NCI-H1048 (cell line): ENCODE data around the gene TM4SF20.

Experiments used
- DNase-seq: peaks from one replicate; lab custom pipeline; 2025; lab: John Stamatoyannopoulos, UW

TM4SF20 gene, protein sequence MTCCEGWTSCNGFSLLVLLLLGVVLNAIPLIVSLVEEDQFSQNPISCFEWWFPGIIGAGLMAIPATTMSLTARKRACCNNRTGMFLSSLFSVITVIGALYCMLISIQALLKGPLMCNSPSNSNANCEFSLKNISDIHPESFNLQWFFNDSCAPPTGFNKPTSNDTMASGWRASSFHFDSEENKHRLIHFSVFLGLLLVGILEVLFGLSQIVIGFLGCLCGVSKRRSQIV

DNA sequence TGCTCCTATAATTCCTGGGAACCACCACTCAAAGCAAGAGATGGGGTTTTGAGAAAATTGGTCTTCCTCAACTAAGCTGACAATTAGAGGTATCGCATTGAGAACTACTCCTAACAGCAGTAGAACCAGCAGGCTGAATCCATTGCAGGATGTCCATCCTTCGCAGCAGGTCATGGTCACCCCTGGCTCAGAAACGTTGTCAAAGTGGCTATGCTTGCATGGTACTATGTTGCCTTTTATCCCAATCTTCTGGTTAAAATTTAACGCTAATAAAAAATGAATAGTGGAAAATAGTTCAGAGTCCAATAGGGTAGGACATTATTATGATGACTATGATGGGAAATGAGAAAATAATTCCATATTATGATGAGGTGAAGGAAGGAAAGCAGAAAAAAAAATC, at the start of gene TM4SF20:
Gene TM4SF20 (minus strand): TSS at position 212 of the 400 bp plus-strand sequence. CDS start 38 bp downstream, at position 174.
- DNase-seq = no peak

DNA sequence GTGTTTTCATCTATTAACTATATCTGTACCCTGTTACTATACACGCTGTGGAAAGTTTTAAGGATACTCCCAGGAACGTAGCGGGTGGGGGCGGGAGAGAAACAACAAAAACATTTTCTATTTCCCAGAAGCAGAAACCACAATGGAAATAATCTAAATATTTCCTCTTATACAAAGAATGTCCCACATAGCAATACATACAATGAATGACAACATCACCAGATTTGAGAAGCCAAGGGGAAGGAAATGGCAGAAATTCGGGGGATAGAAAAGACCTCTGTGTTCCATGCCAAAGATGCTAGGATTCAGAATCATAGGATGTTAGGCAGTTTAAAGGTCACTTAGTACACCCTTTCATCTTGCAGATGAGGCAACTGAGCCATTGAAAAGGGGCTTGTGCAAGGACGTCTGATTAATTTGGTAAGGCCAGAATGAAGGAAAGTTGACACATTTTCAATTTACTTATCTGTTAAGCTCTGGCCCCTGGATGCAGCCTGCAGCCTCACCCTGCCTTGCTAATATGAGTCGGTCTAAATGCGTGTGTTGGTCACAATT, 49.7 kb upstream of the TM4SF20 start:
- no peak for DNase-seq

DNA sequence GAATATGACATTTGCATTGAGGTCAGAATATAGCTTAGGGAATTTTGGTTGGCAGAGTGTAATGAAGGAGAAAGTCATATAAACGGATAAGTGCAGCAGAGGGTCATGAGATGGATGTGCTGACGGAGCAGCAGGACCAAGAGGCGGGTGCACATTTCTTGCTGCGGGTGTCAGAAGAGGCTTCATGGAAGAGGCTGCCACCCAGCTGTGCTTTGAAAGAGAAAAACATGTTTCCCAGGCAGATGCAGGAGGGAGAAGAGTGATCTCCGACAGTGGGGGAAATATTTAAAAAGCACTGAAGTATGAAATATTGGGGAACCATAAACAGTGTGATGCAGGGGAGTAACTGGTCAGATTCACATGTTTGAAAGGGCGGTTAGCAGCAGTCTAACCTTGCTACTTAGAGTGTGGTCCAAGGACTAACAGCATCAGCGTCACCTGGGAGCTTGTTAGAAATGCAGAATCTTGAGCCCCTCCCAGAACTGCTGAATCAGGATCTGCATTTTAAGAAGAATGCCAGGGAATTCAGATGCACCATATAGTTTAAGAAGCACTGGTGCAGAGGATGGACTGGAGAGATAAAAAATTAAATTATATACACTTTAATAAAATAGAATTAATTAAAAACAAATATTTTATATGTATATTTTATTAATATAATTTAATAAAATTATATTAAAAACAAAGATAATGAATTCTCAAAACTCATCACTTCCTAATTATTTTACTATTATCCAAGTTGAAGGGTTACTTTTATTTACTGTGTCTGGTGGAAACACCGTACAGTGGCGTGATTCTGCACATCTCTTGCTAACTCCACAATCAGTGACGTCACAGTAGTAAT, 44.8 kb upstream of the TM4SF20 start:
- DNase-seq = no peak

DNA sequence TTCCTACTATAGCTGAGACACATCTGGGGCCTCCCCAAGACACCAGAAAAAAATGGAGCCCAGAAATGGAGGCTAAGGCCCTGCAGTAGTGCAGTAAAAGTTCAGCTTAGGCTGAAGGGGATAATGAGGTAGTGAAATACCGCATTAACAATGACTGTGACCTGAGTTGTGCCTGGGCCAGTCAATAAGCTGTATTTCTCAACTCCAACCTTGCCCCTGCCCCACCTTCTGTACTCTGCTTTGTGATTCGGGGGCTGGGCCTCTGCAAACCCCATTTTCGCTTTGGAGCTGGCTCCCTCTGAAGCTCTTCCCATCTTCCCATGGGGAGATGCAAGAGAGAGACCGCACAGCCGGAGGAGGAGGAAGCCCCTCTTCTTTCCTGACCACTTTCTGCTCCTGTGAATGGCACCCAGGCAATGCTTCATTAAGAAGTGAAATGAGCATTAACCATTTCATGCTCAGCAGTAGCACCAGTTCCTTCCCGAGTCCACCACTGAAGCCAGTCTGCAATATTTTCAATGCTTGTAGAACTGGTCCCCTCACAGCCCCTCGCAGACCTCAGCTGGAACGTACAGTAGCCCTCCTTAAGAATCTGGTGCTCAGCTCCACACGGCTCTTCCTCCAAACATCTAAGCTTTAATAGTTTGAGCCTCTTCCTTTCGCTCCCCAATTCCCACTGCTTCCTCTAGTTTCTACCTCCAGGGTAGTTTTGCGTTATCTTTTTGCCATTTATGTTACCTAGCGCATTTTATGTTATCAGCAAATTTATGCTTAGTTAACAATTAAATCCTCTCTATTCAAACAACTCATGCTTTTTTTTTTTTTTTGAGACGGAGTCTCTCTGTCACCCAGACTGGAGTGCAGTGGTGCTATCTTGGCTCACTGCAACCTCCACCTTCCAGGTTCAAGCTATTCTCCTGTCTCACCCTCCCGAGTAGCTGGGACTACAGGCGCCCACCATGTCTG, 41.3 kb upstream of the TM4SF20 start:
- no peak for DNase-seq

DNA sequence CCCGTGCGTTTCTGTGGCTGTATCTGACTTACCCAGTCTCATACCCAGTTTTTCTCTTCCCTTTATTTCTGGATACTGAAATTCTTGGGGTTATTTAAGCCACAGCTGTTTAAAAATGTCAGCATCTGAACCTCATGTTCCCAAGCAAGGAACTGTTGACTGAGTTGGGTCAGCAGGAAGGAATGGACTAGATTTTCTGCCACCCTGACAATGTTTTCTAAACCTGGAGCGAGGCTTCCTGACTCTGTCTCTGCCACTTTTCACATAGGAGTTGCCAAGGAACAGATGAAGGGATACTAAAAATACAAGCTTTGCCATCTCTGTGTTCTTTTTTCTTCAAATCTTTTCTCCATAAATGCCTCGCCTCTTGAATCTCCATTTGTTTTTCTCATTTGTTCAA, 37.6 kb upstream of the TM4SF20 start:
- no peak for DNase-seq

DNA sequence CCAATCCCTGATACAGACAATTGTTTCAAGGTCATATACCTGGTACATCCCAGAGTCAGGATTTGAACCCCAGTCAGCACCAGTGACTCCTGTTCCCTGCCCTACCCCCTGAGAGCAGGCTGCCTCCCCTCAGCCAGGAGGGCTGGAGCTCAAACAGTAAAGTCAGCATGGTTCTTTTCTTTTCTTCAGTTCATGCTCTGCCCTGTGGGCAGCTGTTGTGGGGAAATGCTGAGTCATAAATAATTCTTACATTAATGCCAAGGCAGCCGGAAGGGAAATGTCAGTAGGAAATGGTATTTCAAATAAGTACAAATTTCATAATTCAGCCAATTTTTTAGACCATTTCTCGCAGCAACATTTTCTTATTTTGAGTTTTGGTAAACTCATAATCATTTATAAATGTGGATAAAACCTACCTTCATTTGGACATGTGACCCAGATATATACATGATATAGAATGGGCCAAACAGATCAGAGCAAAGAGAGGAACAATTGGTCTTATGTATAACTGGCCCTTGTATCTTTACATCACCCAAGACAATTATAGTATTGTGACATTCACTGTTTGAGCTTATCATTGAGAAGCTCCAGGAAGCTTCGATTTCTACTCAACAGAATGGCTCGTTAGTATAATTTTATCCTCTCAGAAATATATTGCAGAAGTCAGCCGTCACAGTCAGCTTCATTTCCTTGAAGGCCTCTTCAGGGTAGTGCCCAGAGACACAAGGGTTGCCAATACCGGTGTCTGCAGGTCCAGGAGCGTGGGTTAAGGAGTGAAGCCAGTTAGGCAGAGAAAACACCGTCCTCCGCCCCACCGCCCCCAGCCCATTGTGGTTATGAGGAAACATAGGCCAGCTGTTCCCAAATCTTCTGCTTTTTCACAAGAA, 36.7 kb upstream of the TM4SF20 start:
- no peak for DNase-seq

DNA sequence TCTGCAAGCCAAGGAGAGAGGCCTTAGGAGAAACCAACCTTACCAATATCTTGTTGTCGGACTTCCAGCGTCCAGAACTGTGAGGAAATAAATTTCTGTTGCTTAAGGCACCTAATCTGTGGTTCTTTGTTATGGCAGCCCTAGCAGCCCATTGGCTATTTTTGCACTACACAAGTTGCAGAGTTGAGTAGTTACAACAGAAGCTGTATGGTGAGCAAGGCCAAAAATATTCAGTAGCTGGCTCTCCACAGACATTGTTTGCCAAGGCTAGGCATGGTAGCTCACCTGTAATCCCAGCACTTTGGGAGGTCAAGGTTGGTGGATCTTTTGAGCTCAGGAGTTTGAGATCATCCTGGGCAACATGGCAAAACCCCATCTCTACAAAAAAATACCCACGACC, 35.7 kb upstream of the TM4SF20 start:
- DNase-seq = no peak

DNA sequence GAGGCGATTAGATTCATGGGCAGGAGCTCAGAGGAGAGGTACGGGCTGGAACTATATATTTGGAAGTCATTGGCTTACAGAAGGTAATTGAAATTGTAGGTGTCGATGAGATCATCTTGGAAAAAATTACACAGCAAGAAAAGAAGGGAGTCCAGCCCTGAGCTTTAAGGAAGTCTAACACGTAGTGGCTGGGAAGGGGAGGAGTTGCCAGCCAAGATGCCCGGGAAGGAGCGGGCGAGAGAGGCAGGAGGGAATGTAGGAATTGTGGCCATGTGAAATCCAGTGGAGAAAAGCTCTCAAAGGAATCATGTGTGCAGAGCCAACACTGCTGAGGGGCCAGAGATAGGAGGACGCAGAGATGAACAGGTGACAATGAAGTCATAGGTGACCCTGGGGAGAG, 34.3 kb upstream of the TM4SF20 start:
- no peak for DNase-seq

DNA sequence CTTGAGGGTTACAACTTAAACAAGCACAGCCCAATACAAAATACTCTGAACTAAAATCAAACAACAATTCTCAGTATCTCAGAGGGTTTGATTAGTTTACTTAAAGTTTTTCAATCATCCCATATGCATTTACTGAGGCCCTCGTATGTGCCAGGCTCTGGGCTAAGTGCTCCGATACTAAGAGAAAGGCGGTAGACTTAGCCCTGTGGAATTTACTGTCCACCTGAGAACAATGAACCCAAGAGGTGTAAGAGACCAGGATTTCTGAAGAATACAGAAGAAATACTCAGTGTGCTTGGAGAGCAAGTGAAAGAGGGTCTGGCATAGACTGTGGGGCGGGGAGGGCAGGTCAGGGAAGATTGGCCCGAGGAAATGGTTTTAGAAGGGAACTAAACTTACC, 33.8 kb upstream of the TM4SF20 start:
- no peak for DNase-seq

DNA sequence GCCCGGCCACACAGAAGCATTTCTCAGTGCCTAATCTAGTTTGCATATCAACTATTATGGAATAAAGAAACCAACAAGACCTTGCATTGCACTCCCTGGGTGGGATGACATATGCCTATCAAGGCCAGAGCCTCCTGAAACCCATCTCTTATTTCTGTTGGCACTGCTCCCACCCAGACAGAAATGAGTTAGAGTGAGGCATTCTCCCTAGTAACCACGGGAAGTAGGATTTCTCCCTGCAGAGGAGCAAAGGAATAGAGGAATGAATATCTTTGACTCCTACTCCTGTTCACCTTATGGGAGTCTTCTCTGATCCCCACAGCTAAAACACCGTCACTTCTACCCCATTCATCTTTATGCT, 32.9 kb upstream of the TM4SF20 start:
- DNase-seq = no peak

DNA sequence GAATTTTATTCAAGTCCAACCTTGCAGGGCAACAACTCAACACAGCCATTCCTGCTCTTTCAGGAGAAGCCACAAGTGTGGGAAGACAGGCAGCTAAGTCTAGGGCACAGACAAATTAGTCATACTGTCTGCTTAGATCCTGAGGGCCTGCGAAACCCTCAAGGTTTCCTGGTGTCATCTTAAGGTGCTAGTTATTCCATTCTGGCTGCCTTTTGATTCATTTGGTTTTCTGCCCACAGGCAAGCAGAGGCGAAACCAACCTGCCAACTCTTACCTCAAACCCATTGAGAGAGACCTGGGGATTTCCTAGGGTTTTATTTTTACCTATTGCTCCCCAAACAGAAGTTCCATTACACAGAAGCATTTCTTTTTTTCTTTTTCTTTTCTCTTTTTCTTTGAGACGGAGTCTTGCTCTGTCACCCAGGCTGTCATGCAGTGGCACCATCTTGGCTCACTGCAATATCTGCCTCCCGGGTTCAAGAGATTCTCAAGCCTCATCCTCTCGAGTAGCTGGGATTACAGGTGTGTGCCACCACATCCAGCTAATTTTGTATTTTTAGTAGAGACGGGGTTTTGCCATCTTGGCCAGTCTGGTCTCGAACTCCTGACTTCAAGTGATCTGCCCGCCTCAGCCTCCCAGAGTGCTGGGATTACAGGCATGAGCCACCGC, 32.3 kb upstream of the TM4SF20 start:
- no peak for DNase-seq

DNA sequence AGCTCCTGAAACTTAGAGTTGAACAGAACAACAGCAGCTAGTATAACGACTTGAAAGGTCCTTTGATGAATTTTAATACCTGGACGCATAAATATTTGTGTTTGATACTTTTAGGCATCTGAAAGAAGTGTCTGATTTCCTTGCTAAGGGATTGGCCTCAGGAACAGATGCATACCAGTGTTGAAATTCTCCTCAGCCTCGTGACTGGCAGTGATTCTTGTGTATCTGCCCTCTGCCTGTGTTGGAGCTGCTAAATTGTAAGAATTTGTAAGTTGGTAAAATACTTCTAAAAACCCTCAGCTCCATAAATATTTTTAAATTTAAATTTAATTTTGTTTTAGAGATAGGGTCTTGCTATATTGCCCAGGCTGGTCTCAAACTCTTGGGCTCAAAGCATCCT, 31.1 kb upstream of the TM4SF20 start:
- no peak for DNase-seq

DNA sequence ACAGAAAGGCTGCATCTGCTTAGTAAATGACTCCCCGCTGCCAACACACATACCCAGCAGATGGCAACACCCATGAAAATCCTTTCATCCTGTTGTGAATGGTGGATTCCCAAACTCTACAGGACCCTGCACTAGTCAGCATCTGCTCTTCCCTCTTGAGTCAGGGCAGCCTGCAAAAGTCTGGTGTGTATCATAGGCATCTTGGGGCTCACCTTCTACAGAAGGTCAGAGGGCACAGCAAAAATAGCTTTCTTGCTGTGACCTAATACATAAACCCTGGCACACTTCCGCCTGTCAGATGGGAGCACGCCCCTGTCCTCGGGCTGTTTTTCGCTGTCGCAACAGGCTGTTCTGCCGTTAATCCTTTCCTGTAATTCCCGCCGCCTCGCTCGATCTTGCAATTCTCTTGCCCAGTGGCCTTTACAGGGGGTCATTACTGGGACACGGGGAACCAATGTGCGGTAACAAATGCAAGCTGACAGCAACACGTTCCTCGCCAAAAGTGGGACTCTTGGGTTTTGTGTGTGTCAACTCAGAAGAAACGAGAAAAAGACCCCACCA, 28.6 kb upstream of the TM4SF20 start:
- DNase-seq = no peak

DNA sequence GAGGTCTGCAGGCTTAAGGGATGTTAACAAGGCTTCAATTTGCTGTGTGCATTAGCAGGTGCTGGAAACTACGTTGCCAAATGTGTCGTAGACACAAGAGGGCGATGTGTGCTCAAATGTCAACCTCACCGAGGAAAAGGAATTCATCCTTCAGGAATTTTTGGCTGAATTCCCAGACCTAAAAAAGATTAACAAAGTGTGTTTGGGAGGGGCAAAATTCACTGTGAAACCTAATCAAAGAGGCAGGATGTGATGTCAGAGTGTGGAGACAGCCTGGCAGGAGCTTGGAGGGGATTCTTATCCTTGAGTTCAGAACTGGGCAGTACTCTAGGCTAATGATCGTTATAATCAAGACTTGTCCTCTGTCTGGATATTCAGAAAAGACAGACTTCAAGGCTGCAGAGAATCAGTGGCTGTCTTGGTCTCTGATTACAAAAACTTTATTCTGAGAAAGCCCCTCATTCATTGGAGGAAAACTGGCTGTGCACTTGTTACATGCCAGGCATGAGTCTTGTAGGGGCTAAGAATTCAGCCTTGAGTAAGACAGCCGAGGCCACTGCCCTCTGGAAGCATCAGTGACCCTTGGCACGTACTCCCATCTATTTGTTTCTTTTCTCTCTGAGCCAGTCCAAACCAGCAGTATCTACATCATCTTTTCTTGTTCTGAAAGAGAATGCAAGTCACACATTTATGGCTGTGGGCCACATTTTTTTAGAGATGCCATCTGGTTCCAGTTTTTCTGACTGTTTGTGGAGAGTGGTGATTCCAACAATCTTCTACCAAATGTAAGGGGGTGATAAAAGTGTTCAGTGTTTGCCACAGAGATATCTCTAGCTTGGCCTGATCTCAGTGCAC, 27.3 kb upstream of the TM4SF20 start:
- DNase-seq = peak; percentile 91

DNA sequence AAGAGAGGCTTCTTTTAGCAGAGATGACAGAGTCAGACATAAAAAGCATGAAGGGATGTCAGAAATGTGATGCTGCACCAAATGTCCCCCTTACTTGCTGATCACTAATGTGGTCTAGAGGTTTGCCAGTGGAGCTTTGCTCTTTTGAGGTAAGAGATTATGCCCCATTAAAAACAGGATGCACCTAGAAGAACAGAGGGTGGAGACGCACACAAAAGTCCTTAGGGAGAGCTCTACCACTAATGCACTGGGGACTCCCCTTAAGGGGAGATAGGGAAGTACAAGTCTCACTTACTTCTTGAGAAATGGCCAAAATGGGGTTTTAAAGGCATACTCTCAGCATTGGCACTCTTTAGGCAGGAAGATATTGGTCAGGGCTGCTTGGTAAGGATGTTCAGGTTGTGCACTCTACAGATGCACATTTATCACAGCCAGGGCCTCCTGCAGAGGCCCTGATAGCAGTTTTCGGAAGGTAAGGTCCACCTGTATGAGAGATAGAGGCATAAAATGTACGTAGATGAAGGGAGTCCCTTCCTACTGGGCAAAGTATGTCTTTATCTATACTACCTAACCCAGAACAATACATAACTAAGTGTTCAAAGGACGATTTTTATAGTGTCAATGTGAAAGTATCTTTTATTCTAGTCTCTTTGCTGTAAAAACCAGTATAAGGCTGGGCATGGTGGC, 25.6 kb upstream of the TM4SF20 start:
- no peak for DNase-seq

DNA sequence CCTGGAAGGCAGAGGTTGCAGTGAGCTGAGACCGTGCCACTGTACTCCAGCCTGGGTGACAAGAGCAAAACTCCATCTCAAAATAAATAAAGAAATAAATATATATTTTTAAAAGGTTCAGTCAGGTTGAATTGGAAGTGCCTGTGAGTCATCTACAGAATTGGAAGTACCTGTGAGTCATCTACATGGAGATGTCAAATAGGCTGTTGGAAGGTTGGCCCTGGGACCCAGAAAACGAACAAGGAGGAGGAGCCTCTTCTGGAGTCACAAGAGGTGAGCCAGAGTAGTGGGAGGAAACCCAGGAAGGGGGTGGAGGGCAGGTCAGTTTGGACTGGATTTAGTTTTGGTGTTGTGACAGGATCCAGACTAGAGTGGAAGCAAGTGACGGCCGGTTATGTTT, 23.9 kb upstream of the TM4SF20 start:
- DNase-seq = no peak

DNA sequence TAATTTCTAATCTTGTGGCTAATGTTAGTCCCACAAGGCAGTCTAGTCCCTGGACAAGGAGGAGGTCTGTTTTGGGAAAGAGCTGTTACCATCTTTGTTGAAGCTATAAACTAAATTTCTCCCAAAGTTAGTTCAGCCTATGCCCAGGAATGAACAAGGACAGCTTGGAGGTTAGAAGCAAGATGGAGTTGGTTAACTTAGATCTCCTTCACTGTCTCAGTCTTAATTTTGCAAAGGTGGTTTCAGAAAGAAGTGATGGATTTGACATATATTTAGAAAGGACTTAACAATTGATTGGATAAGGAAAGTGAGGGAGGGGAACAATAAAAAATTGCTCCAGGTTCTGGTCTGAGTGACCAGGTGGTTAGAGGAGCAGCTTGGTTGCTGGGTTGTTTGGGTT, 23.2 kb upstream of the TM4SF20 start:
- no peak for DNase-seq

DNA sequence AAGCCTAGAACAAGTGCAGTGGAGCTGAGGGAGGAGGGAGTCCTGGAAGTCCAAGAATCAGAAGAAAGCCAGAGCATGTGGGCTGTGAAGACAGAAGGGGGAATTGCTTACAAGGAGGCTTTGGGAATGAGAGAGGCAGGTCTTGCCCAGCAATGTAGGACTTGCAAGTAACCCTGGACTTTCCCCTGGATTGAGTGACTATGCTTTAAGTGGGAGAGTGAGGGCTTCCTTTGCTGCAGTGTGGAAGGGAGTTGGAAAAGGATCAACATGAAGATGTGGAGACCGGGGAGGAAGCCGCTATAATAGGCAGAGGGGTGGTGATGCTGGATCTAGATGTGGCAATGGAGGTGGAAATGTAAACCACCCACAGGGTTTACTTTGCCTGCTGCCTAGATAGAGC, 22.4 kb upstream of the TM4SF20 start:
- no peak for DNase-seq
